ENCODE data around the gene WDR1. TPM values are rescaled to one million over a fixed set of nuclear protein-coding genes. Genes with fewer than 3 reads are reported as not detected.

Gene WDR1
- polyA plus RNA-seq, 1 donor, result 168 TPM

GRCh38 chr4:10122236-10122932, 5.8 kb upstream of the WDR1 start:
- H3K27me3 ChIP-seq (ENCODE audit: control insufficient read depth, insufficient read depth, low read length), result no peaks in the 10 kb centered on the region
- H3K36me3 ChIP-seq (ENCODE audit: control insufficient read depth, insufficient read depth, low read length), result no peaks in the 10 kb centered on the region
- H3K4me1 ChIP-seq (ENCODE audit: control insufficient read depth, insufficient read depth, low read length), result peaks cover 68% of the 10 kb centered on the region
- peak in 1 of 2 donors; percentile 18 for DNase-seq
- no peaks in the 10 kb centered on the region for H3K9me3 ChIP-seq (ENCODE audit: control insufficient read depth, low read depth, low read length)
- peak overlapping the region; percentile 88 for H3K27ac ChIP-seq (ENCODE audit: low read length)
- WGBS (ENCODE audit: insufficient coverage, low lambda C conversion rate), result 67% methylated on average over 1 of the region's 12 CpGs
- no peak overlapping the region for H3K4me3 ChIP-seq (ENCODE audit: low read length)

- Histone ChIP-seq H3K27ac (ENCODE audit: low read length) (peak overlapping the region; percentile 88), H3K36me3 (ENCODE audit: control insufficient read depth, insufficient read depth, low read length) (no peaks in the 10 kb centered on the region), H3K4me1 (ENCODE audit: control insufficient read depth, insufficient read depth, low read length) (peaks cover 70% of the 10 kb centered on the region), H3K27me3 (ENCODE audit: control insufficient read depth, insufficient read depth, low read length) (no peaks in the 10 kb centered on the region), H3K9me3 (ENCODE audit: control insufficient read depth, low read depth, low read length) (no peaks in the 10 kb centered on the region), H3K4me3 (ENCODE audit: low read length) (no peak overlapping the region)
- DNase-seq, result peak; percentile 71 to 91
- no CpG with 5 or more reads among the region's 10 CpGs for WGBS (ENCODE audit: insufficient coverage, low lambda C conversion rate)
Measured at GRCh38 chr4:10121568-10122208, 5.1 kb upstream of the WDR1 start.

DNA sequence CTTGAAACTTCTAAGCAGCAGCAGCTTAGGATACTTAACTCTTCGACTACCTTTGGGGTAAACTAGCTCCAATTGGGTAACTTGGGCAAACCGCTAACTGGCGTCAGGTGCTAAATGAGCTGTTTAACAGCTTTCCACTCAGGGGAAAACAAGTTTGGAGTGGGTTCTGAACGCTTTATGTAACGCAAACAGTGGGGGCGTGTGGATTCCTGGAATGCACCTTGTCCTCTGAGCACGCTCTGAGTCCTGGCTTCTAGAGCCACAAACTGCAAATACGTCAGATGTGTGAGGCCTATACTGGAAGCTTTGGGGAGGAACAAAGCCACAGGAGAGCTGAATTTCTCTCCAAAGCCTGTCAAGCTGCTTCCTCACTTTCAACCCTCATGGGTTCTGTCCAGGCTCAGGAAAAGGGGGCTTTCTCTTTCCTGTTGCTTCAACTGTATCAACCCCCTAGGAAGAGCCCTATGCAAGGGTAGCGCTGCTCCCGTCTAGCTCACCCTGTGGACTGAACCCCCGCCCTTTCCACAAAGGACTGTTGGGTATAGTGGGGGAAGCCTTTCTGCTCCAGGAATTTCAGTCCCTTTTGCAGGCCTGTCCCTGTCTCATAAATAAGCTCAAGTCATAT, 4.5 kb upstream of the WDR1 start:
- Histone ChIP-seq H3K27ac (ENCODE audit: low read length) (peak overlapping the region; percentile 88), H3K36me3 (ENCODE audit: control insufficient read depth, insufficient read depth, low read length) (no peaks in the 10 kb centered on the region), H3K9me3 (ENCODE audit: control insufficient read depth, low read depth, low read length) (no peaks in the 10 kb centered on the region), H3K4me3 (ENCODE audit: low read length) (no peak overlapping the region), H3K4me1 (ENCODE audit: control insufficient read depth, insufficient read depth, low read length) (peaks cover 70% of the 10 kb centered on the region), H3K27me3 (ENCODE audit: control insufficient read depth, insufficient read depth, low read length) (no peaks in the 10 kb centered on the region)
- WGBS (ENCODE audit: insufficient coverage, low lambda C conversion rate), result no CpG with 5 or more reads among the region's 11 CpGs
- DNase-seq, result peak; percentile 73 to 86

- H3K27me3 ChIP-seq (ENCODE audit: control insufficient read depth, insufficient read depth, low read length), result no peaks in the 10 kb centered on the region
- DNase-seq, result peak in 1 of 2 donors; percentile 36
- H3K36me3 ChIP-seq (ENCODE audit: control insufficient read depth, insufficient read depth, low read length), result peaks cover 7% of the 10 kb centered on the region
- H3K4me1 ChIP-seq (ENCODE audit: control insufficient read depth, insufficient read depth, low read length), result peaks cover 76% of the 10 kb centered on the region
- WGBS (ENCODE audit: insufficient coverage, low lambda C conversion rate), result 100% methylated on average over 1 of the region's 7 CpGs
- no peak overlapping the region for H3K4me3 ChIP-seq (ENCODE audit: low read length)
- H3K9me3 ChIP-seq (ENCODE audit: control insufficient read depth, low read depth, low read length), result no peaks in the 10 kb centered on the region
- H3K27ac ChIP-seq (ENCODE audit: low read length), result peak overlapping the region; percentile 36
Measured at GRCh38 chr4:10119773-10120172, 3.2 kb upstream of the WDR1 start.

GRCh38 chr4:10119278-10119677, 2.7 kb upstream of the WDR1 start:
- Histone ChIP-seq H3K4me3 (ENCODE audit: low read length) (no peak overlapping the region), H3K27ac (ENCODE audit: low read length) (peak overlapping the region; percentile 99), H3K9me3 (ENCODE audit: control insufficient read depth, low read depth, low read length) (no peaks in the 10 kb centered on the region), H3K4me1 (ENCODE audit: control insufficient read depth, insufficient read depth, low read length) (peaks cover 78% of the 10 kb centered on the region), H3K36me3 (ENCODE audit: control insufficient read depth, insufficient read depth, low read length) (peaks cover 12% of the 10 kb centered on the region), H3K27me3 (ENCODE audit: control insufficient read depth, insufficient read depth, low read length) (no peaks in the 10 kb centered on the region)
- 60% methylated on average over 2 of the region's 8 CpGs for WGBS (ENCODE audit: insufficient coverage, low lambda C conversion rate)
- peak in 1 of 2 donors; percentile 35 for DNase-seq

GRCh38 chr4:10118048-10119004, 1.7 kb upstream of the WDR1 start:
- Histone ChIP-seq H3K4me3 (ENCODE audit: low read length) (no peak overlapping the region), H3K27me3 (ENCODE audit: control insufficient read depth, insufficient read depth, low read length) (no peaks in the 10 kb centered on the region), H3K36me3 (ENCODE audit: control insufficient read depth, insufficient read depth, low read length) (peaks cover 21% of the 10 kb centered on the region), H3K9me3 (ENCODE audit: control insufficient read depth, low read depth, low read length) (no peaks in the 10 kb centered on the region), H3K27ac (ENCODE audit: low read length) (peak overlapping the region; percentile 99), H3K4me1 (ENCODE audit: control insufficient read depth, insufficient read depth, low read length) (peaks cover 68% of the 10 kb centered on the region)
- no peak for DNase-seq
- 69% methylated on average over 7 of the region's 21 CpGs for WGBS (ENCODE audit: insufficient coverage, low lambda C conversion rate)

DNA sequence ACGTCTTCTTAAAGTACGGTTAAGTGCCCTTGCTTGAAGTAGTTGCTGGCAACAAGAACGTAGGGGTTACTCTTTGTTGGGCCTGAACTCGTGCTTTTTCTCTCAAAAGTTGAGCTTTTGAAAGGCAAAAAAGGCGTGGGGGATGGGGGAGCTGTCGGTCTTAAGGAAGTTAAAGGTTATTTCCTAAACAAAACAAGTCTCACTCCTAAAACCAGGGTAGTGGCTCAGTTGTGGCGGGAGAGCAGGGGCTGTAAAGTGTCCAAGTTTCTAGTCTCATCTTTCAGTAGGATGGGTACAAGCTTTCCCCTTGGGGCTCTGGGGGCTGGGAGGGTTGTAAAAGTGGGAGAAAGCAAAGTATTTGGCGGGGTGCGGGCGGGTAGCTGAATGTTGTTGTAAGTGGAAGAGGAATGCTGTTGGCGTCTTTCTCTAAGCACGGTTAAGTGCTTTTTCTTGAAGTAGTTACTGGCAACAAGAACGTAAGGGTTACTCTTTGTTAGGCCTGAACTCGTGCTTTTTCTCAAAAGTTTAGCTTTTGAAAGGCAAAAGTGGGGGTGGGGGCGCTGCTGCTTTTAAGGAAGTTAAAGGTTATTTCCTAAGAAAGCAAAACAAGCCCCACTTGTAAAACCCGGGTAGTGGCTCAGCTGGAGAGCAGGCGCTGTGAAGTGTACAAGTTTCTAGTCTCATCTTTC, 904 bp upstream of the WDR1 start:
- DNase-seq, result no peak
- H3K9me3 ChIP-seq (ENCODE audit: control insufficient read depth, low read depth, low read length), result no peaks in the 10 kb centered on the region
- peak overlapping the region; percentile 99 for H3K27ac ChIP-seq (ENCODE audit: low read length)
- H3K27me3 ChIP-seq (ENCODE audit: control insufficient read depth, insufficient read depth, low read length), result no peaks in the 10 kb centered on the region
- H3K36me3 ChIP-seq (ENCODE audit: control insufficient read depth, insufficient read depth, low read length), result peaks cover 29% of the 10 kb centered on the region
- H3K4me3 ChIP-seq (ENCODE audit: low read length), result peak overlapping the region; percentile 82
- 44% methylated on average over 4 of the region's 17 CpGs for WGBS (ENCODE audit: insufficient coverage, low lambda C conversion rate)
- peaks cover 60% of the 10 kb centered on the region for H3K4me1 ChIP-seq (ENCODE audit: control insufficient read depth, insufficient read depth, low read length)

DNA sequence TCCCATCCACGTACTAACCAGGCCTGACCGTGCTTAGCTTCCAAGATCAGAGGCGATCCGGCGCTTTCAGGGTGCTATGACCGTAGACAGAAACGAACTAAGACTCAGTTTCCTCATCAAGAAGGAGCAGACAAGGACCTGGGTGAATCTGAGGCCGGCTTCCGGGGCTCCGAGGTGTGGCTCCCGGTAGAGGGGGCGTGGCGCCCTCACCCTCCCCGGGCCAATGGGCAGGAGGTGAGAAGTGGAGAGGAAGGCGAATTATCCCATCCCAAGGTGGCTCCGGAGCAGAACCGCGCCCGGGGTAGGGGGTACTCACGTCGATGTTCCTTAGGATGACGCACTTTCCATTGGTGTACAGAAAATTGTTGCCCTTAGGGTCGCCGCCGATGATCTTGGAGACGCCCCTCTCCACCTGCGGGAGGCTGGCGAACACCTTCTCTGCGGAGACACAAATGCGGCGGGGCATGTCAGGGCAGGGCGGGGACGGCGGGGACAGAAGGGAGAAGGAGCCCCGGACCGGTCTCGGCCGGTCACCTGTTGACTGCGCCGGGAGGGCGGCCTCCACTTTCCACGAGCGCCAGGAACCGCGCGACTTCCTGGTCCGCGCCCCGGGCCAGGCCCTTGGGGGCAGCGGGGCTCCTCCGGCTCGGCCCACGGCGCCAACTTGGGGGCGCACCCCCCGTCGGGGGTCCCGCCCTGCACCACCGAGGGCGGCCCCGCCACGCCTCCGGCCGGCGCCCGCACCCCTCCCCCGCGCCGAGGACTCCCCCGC, 616 bp downstream of the WDR1 start:
- WGBS (ENCODE audit: insufficient coverage, low lambda C conversion rate), result no CpG with 5 or more reads among the region's 70 CpGs
- DNase-seq, result peak; percentile 60 to 82
- H3K4me3 ChIP-seq (ENCODE audit: low read length), result peak overlapping the region; percentile 78
- peaks cover 52% of the 10 kb centered on the region for H3K4me1 ChIP-seq (ENCODE audit: control insufficient read depth, insufficient read depth, low read length)
- no peaks in the 10 kb centered on the region for H3K27me3 ChIP-seq (ENCODE audit: control insufficient read depth, insufficient read depth, low read length)
- peaks cover 44% of the 10 kb centered on the region for H3K36me3 ChIP-seq (ENCODE audit: control insufficient read depth, insufficient read depth, low read length)
- H3K9me3 ChIP-seq (ENCODE audit: control insufficient read depth, low read depth, low read length), result no peaks in the 10 kb centered on the region
- peak overlapping the region; percentile 85 for H3K27ac ChIP-seq (ENCODE audit: low read length)

GRCh38 chr4:10115271-10115796, 1.3 kb downstream of the WDR1 start:
- no CpG with 5 or more reads among the region's 15 CpGs for WGBS (ENCODE audit: insufficient coverage, low lambda C conversion rate)
- peak in 1 of 2 donors; percentile 62 for DNase-seq
- peaks cover 51% of the 10 kb centered on the region for H3K36me3 ChIP-seq (ENCODE audit: control insufficient read depth, insufficient read depth, low read length)
- peak overlapping the region; percentile 85 for H3K27ac ChIP-seq (ENCODE audit: low read length)
- H3K4me1 ChIP-seq (ENCODE audit: control insufficient read depth, insufficient read depth, low read length), result peaks cover 45% of the 10 kb centered on the region
- H3K9me3 ChIP-seq (ENCODE audit: control insufficient read depth, low read depth, low read length), result no peaks in the 10 kb centered on the region
- no peaks in the 10 kb centered on the region for H3K27me3 ChIP-seq (ENCODE audit: control insufficient read depth, insufficient read depth, low read length)
- H3K4me3 ChIP-seq (ENCODE audit: low read length), result peak overlapping the region; percentile 78
